Stimulated activated effector memory CD8-positive, alpha-beta T cell treated with anti-CD3 and anti-CD28 coated beads, Interleukin-12 subunit alpha, Interleukin-12 subunit beta, amount 100 ng/mL, for 72 hours (primary cell): ENCODE data around the gene HSPB8.

Source experiments
- ATAC-seq: fragments of 150-1000 bp; cut with Tn5 transposase; 2 replicates; pipeline ENCODE4 v1.10.0; 2021
- DNase-seq, 2 donors: peaks; one replicate each; pipeline ENCODE4 v3.0.0; 2021 to 2022; ENCODE audit warnings: low spot score in 2 of 2
- H3K27ac Mint-ChIP-seq: one replicate; pipeline ENCODE4 v1.8.0; 2022; ENCODE audit warnings: mild to moderate bottlenecking, mixed read lengths
- H3K36me3 Mint-ChIP-seq: one replicate; pipeline ENCODE4 v1.8.0; 2022; ENCODE audit warnings: mild to moderate bottlenecking, mixed read lengths
- H3K4me1 Mint-ChIP-seq: one replicate; pipeline ENCODE4 v1.8.0; 2022; ENCODE audit warnings: mixed read lengths
- H3K4me3 Mint-ChIP-seq: one replicate; pipeline ENCODE4 v1.8.0; 2022; ENCODE audit warnings: mild to moderate bottlenecking, mixed read lengths
- H3K9me3 Mint-ChIP-seq: one replicate; pipeline ENCODE4 v1.8.0; 2022; ENCODE audit warnings: mixed read lengths

Gene HSPB8

GRCh38 chr12:119157528-119157927, 21.2 kb upstream of the HSPB8 start:
- Mint-ChIP-seq H3K9me3 (peaks cover 6% of the 10 kb centered on the region), H3K4me1 (peaks cover 5% of the 10 kb centered on the region), H3K27ac (no peak overlapping the region), H3K4me3 (no peak overlapping the region), H3K36me3 (no peaks in the 10 kb centered on the region)
- peak; percentile 6 for ATAC-seq
- no peak for DNase-seq

DNA sequence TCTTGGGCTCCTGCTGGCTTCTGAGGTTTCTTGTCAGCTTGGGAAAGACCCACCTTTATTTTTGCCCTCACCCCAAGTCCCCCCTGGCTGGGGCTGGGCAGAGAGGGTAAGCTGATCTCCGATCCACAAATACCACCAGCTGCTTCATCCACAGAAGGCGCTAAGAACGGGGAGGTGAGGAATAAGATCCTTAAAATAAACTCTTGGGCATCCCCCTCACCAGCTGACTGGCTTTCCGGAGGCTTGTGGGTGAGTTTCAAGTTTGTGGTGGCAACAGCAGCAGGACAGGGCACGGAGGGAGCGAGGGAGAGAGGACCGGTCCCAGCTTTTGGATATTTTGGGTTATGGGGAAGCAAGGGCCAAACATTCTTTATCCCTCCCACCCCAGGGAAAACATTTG, 20.8 kb upstream of the HSPB8 start:
- no peak overlapping the region for H3K27ac Mint-ChIP-seq
- H3K4me3 Mint-ChIP-seq = no peak overlapping the region
- peaks cover 5% of the 10 kb centered on the region for H3K4me1 Mint-ChIP-seq
- no peak for ATAC-seq
- no peak for DNase-seq
- no peaks in the 10 kb centered on the region for H3K36me3 Mint-ChIP-seq
- peaks cover 6% of the 10 kb centered on the region for H3K9me3 Mint-ChIP-seq

DNA sequence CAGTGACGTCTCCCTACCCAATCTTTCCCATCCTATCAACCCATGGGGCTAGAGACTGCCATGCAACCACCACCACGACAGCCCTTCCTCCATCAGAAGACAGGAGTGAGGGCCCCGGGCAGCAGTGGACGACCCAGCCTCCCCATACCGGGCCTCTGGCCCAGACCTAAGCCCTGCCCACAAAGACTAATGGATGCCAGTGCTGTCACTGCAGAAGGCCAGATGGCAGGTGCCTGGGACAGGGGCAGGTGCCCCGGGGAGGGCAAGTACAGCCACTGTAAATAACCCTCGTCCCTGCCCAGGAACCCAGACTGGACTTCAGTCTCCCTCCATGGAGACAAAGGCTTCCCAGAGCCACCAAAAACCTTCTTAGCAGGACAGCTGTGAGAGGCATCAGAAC, 20.3 kb upstream of the HSPB8 start:
- H3K27ac Mint-ChIP-seq = no peak overlapping the region
- ATAC-seq (no peak), DNase-seq (no peak)
- H3K4me3 Mint-ChIP-seq = no peak overlapping the region
- no peaks in the 10 kb centered on the region for H3K36me3 Mint-ChIP-seq
- H3K4me1 Mint-ChIP-seq = peaks cover 5% of the 10 kb centered on the region
- peaks cover 6% of the 10 kb centered on the region for H3K9me3 Mint-ChIP-seq

- Mint-ChIP-seq H3K27ac (no peak overlapping the region), H3K4me1 (no peaks in the 10 kb centered on the region), H3K36me3 (no peaks in the 10 kb centered on the region)
These were observed 18.9 kb upstream of the HSPB8 start for GRCh38 chr12:119159844-119160243.

DNA sequence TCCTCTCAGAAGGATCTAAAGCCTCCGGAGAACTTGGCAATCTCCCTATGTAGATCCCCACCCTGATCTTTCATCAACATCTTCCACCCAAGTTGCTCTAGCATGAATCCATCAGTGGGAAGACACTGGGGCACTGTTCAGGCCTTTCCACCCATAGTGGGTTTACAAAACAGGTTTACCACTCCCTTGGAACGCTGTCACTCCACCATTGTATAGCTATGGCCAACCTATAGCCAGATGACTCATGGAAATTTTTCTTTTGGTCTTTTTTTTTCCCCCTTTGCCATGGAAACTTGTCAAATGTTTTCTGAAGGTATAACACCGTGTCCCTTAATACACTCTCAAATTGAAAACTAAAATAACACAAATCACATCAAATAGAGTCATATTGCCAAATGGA, 10.8 kb upstream of the HSPB8 start:
- Mint-ChIP-seq H3K4me1 (no peaks in the 10 kb centered on the region), H3K4me3 (no peak overlapping the region), H3K36me3 (no peaks in the 10 kb centered on the region), H3K27ac (no peak overlapping the region), H3K9me3 (peaks cover 4% of the 10 kb centered on the region)
- ATAC-seq (no peak), DNase-seq (no peak)

More at GRCh38 chr12:119159844-119160243, 18.9 kb upstream of the HSPB8 start:
- H3K9me3 Mint-ChIP-seq = peaks cover 6% of the 10 kb centered on the region
- no peak overlapping the region for H3K4me3 Mint-ChIP-seq
- DNase-seq (no peak), ATAC-seq (no peak)

DNA sequence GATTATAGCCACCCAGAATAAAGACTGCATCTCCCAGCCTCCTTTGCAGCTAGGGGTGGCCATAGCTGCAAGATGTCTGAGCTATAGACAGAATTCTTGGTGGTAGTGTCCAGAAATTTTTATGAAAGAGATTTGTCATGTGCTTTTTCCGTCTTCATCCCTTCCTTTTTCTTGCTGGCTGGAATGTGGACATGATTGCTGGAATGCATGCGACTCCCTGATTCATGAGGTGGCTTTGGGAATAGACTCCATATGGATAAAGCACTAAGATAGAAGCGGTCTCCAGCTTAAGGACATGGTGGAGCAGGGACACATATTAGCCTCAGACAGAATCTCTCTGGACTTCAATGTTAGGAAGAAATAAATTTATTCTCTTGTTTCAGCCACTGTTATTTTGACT, 10.0 kb upstream of the HSPB8 start:
- ATAC-seq = no peak
- Mint-ChIP-seq H3K4me1 (no peaks in the 10 kb centered on the region), H3K4me3 (no peak overlapping the region), H3K9me3 (peaks cover 4% of the 10 kb centered on the region), H3K27ac (no peak overlapping the region), H3K36me3 (no peaks in the 10 kb centered on the region)
- no peak for DNase-seq

DNA sequence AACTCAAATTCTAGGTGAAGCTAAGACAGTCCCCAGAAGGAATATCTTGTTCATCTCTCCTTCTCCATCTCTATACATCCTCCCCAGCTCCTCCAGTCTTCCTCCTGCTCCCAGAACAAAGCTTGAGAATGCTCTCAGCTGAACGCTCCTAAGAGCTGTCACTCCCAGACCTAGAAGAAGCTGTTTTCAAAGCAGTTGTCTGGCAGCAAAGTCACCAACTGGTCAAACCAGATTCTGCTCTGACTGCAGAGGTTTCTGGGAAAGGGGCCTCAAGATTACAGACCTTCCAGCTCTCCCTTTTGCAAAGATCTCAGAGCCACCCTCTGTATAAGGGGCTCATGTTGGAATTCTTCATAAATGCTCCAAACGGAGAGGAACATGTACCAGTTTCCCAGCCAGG, 9.6 kb upstream of the HSPB8 start:
- H3K4me3 Mint-ChIP-seq = no peak overlapping the region
- no peaks in the 10 kb centered on the region for H3K4me1 Mint-ChIP-seq
- ATAC-seq = no peak

GRCh38 chr12:119171291-119171690, 7.4 kb upstream of the HSPB8 start:
- no peaks in the 10 kb centered on the region for H3K36me3 Mint-ChIP-seq
- no peaks in the 10 kb centered on the region for H3K4me1 Mint-ChIP-seq
- DNase-seq = no peak
- H3K27ac Mint-ChIP-seq = no peak overlapping the region
- no peak for ATAC-seq
- H3K4me3 Mint-ChIP-seq = no peak overlapping the region
- peaks cover 4% of the 10 kb centered on the region for H3K9me3 Mint-ChIP-seq

More for the DNA sequence above, 9.6 kb upstream of the HSPB8 start:
- DNase-seq = no peak
- no peak overlapping the region for H3K27ac Mint-ChIP-seq
- peaks cover 4% of the 10 kb centered on the region for H3K9me3 Mint-ChIP-seq
- no peaks in the 10 kb centered on the region for H3K36me3 Mint-ChIP-seq

GRCh38 chr12:119171691-119172425, 6.9 kb upstream of the HSPB8 start:
- Mint-ChIP-seq H3K36me3 (no peaks in the 10 kb centered on the region), H3K4me1 (no peaks in the 10 kb centered on the region), H3K4me3 (no peak overlapping the region), H3K27ac (no peak overlapping the region), H3K9me3 (peaks cover 4% of the 10 kb centered on the region)
- ATAC-seq (no peak), DNase-seq (no peak)

DNA sequence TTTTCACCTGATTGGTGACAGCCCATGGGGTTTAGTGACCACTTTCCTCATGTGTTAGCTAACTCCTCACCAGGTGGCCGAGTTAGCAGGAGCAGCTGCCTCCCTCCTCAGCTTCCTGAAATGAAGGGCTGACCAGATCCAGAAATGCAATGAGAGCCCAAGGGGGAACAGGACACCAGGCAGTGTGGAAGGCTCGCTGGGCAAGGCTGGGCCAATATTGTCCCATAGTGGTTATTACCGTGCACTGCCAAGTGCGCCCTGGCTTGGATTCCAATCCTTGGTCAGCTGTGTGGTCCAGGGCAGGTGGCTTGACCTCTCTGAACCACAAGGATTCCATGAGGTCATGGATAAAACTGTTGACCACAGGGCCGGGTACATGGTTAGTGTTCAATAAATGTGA, 3.6 kb upstream of the HSPB8 start:
- H3K9me3 Mint-ChIP-seq = peaks cover 3% of the 10 kb centered on the region
- no peak overlapping the region for H3K4me3 Mint-ChIP-seq
- ATAC-seq = no peak

DNA sequence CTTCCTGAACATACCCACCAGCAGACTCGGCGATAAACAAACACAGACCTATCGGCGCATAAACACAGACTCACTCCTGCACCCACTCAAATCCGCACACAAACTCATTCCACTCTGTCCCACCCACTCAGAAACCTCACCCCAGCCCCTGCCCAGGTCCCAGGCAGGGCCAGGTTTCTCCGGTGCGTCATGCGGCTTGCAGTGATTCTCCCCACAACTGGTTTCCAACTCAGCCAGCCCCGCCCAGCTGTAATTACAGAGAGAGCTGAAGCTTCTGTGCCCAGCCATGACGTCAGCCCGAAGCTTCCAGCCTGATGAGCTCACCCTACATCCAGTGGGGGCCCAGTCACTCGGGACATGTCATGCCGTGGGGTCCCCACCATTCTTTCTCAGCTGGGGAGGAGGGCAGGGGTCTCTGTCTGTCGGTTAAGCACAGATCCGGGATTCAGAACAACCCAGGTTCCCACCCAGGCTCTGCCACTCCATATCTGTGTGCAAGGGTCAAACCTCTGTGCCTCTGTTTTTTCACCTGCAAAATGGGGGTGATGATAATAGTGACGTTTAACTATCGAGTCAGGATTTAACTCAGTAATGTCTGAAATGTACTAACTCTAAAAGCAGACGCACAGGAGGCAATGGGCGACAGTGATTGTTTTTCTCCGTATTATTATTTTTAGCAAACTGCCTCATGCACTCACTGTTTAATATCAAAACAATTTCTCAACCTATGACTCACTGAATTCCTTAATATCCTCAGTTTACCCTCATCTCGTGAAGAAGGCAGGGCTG, 2.3 kb upstream of the HSPB8 start:
- DNase-seq = no peak
- ATAC-seq = no peak
- H3K4me1 Mint-ChIP-seq = no peaks in the 10 kb centered on the region
- H3K9me3 Mint-ChIP-seq = no peaks in the 10 kb centered on the region
- H3K27ac Mint-ChIP-seq = no peak overlapping the region
- no peaks in the 10 kb centered on the region for H3K36me3 Mint-ChIP-seq
- no peak overlapping the region for H3K4me3 Mint-ChIP-seq

More for the DNA sequence above, 3.6 kb upstream of the HSPB8 start:
- Mint-ChIP-seq H3K27ac (no peak overlapping the region), H3K4me1 (no peaks in the 10 kb centered on the region), H3K36me3 (no peaks in the 10 kb centered on the region)
- DNase-seq = no peak

DNA sequence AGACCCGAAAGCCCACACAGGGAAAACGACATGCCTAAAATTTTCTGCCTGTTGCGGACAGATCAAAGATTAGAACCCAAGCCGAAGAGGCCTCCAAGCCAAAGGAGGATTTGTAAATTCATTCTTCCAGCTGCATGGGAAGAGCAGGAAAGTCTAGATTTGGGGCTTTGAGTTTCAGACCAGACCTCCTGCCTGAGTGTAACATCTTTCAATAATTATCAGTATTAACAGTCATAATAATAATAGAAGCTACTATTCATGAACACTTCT, 1.7 kb upstream of the HSPB8 start:
- no peak for ATAC-seq
- H3K4me3 Mint-ChIP-seq = no peak overlapping the region
- DNase-seq = no peak
- no peak overlapping the region for H3K27ac Mint-ChIP-seq
- no peaks in the 10 kb centered on the region for H3K9me3 Mint-ChIP-seq
- H3K4me1 Mint-ChIP-seq = no peaks in the 10 kb centered on the region
- no peaks in the 10 kb centered on the region for H3K36me3 Mint-ChIP-seq

DNA sequence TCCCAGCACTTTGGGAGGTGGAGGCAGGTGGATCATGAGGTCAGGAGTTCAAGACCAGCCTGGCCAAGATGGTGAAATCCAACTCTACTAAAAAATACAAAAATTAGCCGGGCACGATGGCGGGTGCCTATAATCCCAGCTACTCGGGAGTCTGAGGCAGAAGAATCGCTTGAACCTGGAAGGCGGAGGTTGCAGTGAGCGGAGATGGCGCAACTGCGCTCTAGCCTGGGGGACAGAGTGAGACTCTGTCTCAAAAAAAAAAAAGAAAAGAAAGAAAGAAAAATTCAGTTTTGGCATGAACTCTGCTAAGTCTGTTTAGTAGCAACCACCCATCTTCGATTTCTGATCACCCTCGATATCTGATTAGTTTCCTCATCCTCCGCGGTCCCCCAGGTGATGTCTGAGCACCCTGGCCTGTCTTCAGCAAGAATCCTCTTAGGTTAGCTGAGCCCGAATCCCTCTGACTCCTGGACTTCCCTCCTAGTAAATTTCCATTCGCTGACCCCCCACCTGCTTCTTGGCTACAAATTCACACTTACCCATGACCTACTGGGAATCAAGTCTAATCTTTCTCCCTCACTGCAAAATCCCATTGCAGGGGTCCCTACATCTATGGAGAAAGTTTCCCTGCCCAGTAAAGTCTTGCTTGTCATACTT, 879 bp upstream of the HSPB8 start:
- H3K36me3 Mint-ChIP-seq = no peaks in the 10 kb centered on the region
- DNase-seq (no peak), ATAC-seq (no peak)
- no peak overlapping the region for H3K4me3 Mint-ChIP-seq
- H3K4me1 Mint-ChIP-seq = no peaks in the 10 kb centered on the region
- no peaks in the 10 kb centered on the region for H3K9me3 Mint-ChIP-seq
- H3K27ac Mint-ChIP-seq = no peak overlapping the region

DNA sequence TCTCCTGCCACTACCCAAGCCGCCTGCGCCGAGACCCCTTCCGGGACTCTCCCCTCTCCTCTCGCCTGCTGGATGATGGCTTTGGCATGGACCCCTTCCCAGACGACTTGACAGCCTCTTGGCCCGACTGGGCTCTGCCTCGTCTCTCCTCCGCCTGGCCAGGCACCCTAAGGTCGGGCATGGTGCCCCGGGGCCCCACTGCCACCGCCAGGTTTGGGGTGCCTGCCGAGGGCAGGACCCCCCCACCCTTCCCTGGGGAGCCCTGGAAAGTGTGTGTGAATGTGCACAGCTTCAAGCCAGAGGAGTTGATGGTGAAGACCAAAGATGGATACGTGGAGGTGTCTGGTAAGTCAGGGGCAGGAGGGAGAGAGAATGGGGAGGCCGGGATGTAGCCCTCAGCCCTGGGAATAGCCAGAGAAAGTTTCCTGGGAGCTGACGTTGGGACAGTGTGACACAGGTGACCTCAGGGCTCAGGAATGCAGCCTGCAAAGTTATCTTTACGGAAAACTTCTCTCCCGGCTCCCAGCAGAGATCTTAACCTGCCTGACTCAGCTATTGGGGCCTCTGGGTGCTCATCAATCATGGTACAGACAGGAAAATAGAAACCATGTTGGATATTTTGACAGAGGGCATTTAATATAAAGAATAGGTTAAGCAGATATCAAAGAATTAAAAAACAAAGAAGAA, 747 bp downstream of the HSPB8 start:
- Mint-ChIP-seq H3K36me3 (no peaks in the 10 kb centered on the region), H3K27ac (no peak overlapping the region), H3K4me1 (no peaks in the 10 kb centered on the region), H3K9me3 (no peaks in the 10 kb centered on the region), H3K4me3 (no peak overlapping the region)
- ATAC-seq (no peak), DNase-seq (no peak)

DNA sequence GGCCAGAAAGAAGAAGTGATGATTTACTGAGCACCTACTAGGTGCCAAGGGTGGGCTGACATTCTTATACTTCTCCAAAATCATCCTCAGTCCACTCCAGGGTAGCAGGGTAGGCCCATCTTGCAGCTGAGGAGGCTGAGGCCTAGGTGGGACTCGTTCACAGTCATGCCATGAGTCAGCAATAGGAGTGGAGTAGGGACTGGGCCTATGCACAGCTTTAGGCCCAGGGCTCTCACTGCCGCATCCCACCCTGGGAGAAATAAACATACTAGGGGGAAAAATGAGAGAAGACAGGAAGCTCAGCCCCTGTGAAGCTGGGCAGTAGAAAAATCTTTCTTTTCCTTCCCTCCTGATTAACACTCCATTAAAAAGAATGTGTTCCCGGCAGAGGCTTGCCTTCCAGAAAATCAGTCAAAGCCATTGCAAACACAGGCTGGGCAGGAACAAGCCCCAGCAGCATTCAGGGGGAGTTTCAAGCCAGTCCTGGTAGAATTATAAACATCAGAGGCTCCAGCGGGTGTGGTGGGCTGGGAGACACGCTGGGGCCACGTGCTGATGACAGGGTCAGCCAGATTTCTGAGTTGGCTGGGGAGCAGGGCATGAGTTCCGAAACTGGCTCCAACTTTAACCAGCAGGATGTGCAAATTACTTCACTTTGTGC, 1.8 kb downstream of the HSPB8 start:
- Mint-ChIP-seq H3K9me3 (no peaks in the 10 kb centered on the region), H3K4me1 (no peaks in the 10 kb centered on the region), H3K27ac (no peak overlapping the region), H3K36me3 (no peaks in the 10 kb centered on the region), H3K4me3 (no peak overlapping the region)
- no peak for ATAC-seq
- no peak for DNase-seq
